GM08714 (cell line): ENCODE results near the gene ALOX15B.

Experiments
- H3K4me3 ChIP-seq: fragments of 200-500 bp; sonication (Bioruptor generic); 2 replicates; pipeline ENCODE4 v1.5.1; 2014; ENCODE audit warnings: mild to moderate bottlenecking, low read length, inconsistent platforms
- ZNF274 ChIP-seq: IDR thresholded peaks from 2 replicates; pipeline ENCODE4 v1.6.1; 2012; ENCODE audit warnings: mild to moderate bottlenecking, low read depth, low read length

The ALOX15B gene

DNA sequence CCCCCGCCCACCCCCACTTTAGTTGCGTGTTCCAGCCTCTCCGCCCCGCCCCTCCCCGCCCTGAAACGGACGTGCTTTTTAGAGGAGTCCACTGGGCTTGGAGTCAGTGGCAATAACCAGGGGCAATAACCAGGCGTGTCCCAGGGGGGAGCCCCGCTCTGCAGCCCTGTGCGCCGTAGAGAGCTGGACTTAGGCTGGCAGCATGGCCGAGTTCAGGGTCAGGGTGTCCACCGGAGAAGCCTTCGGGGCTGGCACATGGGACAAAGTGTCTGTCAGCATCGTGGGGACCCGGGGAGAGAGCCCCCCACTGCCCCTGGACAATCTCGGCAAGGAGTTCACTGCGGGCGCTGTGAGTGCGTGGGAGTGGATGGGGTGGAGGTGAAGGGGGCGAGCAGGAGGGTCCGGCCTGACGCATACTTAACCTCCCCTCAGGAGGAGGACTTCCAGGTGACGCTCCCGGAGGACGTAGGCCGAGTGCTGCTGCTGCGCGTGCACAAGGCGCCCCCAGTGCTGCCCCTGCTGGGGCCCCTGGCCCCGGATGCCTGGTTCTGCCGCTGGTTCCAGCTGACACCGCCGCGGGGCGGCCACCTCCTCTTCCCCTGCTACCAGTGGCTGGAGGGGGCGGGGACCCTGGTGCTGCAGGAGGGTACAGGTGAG, at the start of gene ALOX15B:
Gene ALOX15B (plus strand): TSS at position 106 of the 657 bp plus-strand sequence. CDS start 97 bp downstream, at position 203.
- TF ChIP-seq ZNF274 = no peak
- no peak within 1 kb of the TSS for H3K4me3 ChIP-seq

GRCh38 chr17:7989781-7990655, 48.8 kb upstream of the ALOX15B start:
- H3K4me3 ChIP-seq = peak overlapping the region; percentile 39; the same call in 1 of the 2 replicates
- no peak for TF ChIP-seq ZNF274

- TF ChIP-seq ZNF274 = no peak
- no peak overlapping the region for H3K4me3 ChIP-seq
Observed at GRCh38 chr17:7992516-7992915, 46.3 kb upstream of the ALOX15B start.

GRCh38 chr17:7992924-7993323, 45.9 kb upstream of the ALOX15B start:
- H3K4me3 ChIP-seq = no peak overlapping the region
- TF ChIP-seq ZNF274 = no peak

GRCh38 chr17:7993972-7994589, 44.8 kb upstream of the ALOX15B start:
- H3K4me3 ChIP-seq = no peak overlapping the region
- TF ChIP-seq ZNF274 = no peak

GRCh38 chr17:7995724-7996123, 43.1 kb upstream of the ALOX15B start:
- H3K4me3 ChIP-seq = no peak overlapping the region
- no peak for TF ChIP-seq ZNF274

GRCh38 chr17:7997186-7997585, 41.7 kb upstream of the ALOX15B start:
- no peak overlapping the region for H3K4me3 ChIP-seq
- no peak for TF ChIP-seq ZNF274

DNA sequence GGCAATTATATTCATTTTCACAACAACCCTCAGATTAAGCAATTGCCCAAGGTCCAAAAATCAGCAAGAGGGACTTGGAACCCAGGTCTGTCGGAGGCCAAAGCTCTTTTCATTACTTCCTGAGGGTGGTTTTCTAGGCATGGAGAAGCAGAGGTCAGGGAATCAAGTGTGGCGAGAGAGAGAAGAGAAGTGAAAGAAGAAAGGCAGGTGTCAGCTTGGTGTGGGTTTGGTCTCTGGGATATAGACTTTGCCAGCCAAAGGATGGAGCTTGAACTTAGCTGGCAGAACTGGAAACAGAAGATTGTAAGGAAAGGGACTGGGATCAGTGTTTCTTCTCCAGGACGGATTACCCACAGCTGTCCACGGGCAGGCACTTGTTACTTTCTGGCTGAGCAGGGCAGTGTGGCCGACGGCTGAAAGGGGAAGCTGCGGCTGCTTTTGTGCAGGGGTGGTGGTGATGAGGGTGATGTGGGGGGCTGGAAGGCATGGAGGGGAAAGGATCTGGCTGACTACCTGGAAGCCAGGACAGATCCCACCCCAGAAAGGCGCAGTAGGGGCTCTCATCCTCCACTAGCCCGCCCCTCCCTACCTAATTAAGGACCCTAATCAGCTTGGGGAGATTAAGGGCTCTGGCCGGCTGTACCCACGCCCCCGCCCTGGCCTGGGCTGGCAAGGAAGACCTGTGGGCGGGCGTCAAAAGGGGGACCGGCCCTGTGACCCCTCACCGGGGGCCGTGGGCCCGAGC, 36.7 kb upstream of the ALOX15B start, which contains the start of gene GUCY2D:
Gene GUCY2D (plus strand): TSS at position 640 of the 745 bp plus-strand sequence. CDS start 433 bp downstream, outside the sequence.
- TF ChIP-seq ZNF274 = no peak
- H3K4me3 ChIP-seq = no peak within 1 kb of the TSS; the same call in 1 of the 2 replicates

DNA sequence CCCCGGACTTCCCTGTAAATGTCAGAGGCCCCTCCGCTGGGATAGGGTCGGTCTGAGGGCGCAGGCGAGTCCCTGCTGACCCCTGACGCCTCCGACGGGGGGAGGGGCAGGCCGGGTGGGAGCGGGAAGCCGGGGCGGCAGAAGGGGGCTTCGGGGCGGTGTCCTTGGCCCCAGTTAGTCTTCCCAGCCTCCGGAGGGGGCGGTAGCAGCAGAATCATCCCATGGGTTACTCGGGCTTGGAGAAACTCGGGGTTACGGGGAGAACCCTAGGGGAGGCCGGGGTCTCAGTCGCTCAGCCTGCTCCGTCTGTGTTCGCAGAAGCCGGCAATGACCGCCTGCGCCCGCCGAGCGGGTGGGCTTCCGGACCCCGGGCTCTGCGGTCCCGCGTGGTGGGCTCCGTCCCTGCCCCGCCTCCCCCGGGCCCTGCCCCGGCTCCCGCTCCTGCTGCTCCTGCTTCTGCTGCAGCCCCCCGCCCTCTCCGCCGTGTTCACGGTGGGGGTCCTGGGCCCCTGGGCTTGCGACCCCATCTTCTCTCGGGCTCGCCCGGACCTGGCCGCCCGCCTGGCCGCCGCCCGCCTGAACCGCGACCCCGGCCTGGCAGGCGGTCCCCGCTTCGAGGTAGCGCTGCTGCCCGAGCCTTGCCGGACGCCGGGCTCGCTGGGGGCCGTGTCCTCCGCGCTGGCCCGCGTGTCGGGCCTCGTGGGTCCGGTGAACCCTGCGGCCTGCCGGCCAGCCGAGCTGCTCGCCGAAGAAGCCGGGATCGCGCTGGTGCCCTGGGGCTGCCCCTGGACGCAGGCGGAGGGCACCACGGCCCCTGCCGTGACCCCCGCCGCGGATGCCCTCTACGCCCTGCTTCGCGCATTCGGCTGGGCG, 35.9 kb upstream of the ALOX15B start:
- no peak overlapping the region for H3K4me3 ChIP-seq
- TF ChIP-seq ZNF274 = no peak

DNA sequence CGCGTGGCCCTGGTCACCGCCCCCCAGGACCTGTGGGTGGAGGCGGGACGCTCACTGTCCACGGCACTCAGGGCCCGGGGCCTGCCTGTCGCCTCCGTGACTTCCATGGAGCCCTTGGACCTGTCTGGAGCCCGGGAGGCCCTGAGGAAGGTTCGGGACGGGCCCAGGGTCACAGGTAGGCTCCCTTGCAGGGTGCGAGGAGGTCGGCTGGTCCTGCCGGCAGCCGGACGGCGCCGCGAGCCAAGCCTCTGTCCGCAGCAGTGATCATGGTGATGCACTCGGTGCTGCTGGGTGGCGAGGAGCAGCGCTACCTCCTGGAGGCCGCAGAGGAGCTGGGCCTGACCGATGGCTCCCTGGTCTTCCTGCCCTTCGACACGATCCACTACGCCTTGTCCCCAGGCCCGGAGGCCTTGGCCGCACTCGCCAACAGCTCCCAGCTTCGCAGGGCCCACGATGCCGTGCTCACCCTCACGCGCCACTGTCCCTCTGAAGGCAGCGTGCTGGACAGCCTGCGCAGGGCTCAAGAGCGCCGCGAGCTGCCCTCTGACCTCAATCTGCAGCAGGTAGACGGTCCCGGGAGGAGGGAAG, 35.2 kb upstream of the ALOX15B start:
- H3K4me3 ChIP-seq = no peak overlapping the region
- TF ChIP-seq ZNF274 = no peak

GRCh38 chr17:8004899-8005298, 34.0 kb upstream of the ALOX15B start:
- H3K4me3 ChIP-seq = no peak overlapping the region
- no peak for TF ChIP-seq ZNF274

DNA sequence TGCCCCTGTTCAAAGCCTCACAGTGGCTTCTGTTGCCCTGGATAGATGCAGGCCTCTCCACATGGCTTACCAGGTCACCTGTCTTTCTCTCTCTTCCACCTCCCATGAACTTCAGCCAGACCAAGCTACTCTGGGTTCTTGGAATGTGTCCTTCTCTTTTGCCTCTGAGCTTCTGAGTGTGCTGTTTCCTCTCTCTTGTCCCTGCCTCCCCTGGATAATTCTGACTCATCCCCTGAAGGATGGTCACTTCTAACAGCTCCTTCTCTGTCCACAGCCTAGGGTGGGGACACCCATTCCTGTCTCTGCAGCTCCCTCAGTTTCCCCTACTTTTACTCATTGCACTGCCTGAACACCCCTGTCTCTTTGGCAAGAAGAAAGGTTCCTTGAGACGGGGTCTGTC, 33.5 kb upstream of the ALOX15B start:
- TF ChIP-seq ZNF274 = no peak
- no peak overlapping the region for H3K4me3 ChIP-seq
